HG02943 (cell line): ENCODE measurements around the gene FGD1.
A peak's percentile ranks its signal among the peaks of the same experiment; 100 is the strongest.
"Not testable (repeated sequence)": the region's sequence is repeated elsewhere in the genome, so short reads cannot be mapped to it uniquely, and the experiment has no call there.

Source experiments
- ATAC-seq: cut with Tn5 transposase; IDR thresholded peaks from one replicate; pipeline ENCODE4 v1.9.1; 2021; ENCODE audit warnings: mild to moderate bottlenecking, low read depth, moderate library complexity; ENCODE audit not compliant: unreplicated experiment

The FGD1 gene

DNA sequence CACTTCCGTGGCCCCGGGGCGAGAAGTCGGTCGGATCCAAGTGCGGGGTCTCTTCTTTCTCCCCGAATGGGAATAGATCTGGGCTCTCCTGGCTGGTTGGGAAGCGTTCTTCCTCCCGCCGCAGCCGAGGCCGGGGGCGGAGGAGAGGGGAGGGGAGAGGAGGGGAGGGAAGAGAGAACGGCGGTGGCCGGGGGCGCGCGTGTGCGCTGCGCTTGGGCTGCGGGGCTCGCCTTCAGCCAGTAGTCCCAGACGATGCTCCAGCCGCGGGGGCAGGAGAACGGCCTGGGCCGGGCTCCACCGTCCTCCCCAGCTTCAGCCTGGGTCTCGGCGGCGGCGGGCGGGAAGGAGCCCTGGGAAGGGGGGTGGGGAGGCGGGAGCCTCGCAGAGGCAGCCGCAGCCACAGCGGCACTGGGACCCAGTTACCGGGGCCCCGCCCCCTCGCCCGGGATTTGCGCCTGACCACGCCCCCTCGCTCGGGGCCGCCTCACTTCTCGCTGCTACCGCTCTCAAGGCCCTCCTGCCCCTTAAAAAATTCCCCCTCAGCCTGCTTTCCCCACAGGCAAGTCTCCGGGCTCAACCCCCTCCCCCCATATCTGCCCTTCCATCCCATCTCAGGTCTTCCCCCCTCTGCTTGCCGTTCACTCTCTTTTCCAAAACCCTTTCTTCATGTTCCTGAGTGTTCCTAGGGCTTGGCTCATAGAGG, at the start of gene FGD1:
Gene FGD1, minus strand, starts transcription at position 421 of the 703 bp plus-strand sequence. CDS start 802 bp downstream, outside the sequence.
- ATAC-seq: no peak

DNA sequence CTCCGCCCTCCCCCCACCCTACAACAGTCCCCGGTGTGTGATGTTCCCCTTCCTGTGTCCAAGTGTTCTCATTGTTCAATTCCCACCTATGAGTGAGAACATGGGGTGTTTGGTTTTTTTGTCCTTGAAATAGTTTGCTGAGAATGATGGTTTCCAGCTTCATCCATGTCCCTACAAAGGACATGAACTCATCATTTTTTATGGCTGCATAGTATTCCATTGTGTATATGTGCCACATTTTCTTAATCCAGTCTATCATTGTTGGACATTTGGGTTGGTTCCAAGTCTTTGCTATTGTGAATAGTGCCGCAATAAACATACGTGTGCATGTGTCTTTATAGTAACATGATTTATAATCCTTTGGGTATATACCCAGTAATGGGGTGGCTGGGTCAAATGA, 46.2 kb upstream of the FGD1 start:
- ATAC-seq: not testable (repeated sequence)

DNA sequence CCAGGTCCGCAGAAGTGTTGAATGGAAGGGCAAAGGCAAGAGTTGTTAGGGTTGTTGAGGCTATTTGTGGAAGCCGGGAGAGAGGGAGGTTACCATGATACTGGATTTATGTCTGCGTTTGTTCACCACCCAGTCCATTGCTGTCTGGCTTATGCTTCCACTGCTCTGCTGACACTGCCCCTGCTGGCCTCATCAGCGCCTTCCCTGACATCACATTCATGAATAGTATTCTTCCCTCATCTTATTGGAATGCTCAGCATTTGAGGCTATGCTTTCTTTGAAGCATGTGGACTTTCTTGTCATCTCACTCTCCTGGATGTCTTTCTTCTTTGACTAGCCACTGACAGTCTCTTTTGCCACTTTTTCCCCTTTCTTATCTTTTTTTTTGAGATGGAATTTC, 44.3 kb upstream of the FGD1 start:
- ATAC-seq: no peak

DNA sequence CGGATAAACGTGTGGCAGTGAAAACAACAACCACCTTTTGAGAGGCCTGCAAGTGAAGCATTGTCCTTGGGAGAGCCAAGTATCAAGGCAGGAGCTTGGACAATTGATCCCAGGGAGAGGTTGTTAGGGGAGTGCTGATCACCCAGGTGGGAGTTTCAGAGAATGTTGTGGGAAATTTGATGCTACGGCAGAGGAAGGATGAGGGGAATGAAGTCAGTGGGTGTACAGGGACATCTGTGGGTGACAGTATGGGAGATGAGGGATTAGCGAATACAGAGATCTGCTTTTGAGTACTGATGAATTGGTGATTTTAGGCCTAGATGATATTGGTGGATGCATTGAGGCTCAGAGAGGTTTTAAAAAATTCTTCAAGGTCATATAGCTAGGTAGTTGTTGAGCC, 38.2 kb upstream of the FGD1 start:
- no peak for ATAC-seq

DNA sequence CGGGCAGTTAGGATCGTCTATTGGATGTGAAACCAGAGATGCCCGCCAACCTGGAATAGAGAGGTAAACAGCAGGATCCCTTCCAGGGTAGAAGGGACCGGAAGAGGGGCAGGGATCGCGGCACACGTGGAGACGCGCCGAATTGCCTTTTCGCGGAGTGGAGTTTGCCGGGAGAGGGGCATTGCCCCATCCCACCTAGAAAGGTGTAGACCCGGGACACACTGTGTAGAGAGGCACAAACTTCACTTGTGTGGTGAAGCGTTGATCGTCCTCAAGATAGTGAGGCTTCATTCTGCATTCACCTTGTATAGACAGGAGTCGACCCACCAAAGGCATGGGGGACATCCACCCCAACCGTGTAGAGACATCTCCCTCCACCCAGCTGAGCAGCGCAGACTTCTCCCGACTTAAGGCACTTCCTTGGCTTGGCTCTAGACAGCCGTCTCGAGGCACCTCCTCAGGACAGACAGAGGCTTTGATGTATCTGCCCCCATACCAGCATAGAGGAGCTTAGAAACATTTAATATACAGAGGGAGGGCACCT, 34.4 kb upstream of the FGD1 start:
- ATAC-seq: peak; percentile 21

DNA sequence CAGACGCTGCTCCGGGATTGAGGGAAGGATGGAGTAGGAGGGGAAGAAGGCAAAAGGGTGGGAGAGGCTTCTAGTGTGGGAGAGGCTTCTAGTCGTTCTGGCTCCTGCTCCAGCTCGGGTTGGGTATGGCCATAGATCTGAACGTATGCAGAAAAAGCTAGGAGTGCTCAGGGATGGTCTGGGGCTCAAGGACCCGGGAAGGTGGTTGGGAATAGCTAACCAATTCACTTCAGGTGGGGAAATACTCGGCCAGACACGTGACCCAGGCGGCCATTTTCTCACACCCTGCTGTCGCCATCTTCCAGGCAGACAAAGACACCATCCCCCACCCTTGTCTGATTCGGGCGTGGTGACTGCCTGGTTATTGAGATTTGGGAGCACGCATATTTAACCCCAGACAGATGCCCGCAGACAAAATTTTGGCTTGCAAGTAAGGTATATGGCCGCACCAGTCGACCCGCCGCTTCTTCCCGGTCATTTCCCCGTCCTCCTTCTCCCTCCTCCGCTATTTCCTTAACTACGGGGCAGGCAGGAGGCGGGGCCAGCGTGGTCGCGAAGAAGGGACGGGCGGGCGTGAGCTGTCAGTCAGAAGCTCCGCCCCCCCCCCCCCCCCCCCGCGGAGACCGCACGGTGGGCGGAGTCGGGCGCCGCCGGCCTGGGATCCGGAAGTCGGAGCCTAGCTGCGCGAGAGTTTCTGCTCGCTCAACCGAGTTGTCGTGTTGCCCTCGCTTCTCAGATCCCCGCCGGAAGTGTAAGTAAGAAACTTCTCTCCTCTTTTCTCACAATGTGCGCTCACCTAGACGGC, 33.7 kb upstream of the FGD1 start, which contains the start of gene GNL3L:
Gene GNL3L, plus strand, starts transcription at position 668 of the 805 bp plus-strand sequence. CDS start 2,348 bp downstream, outside the sequence.
- ATAC-seq: peak; percentile 74

DNA sequence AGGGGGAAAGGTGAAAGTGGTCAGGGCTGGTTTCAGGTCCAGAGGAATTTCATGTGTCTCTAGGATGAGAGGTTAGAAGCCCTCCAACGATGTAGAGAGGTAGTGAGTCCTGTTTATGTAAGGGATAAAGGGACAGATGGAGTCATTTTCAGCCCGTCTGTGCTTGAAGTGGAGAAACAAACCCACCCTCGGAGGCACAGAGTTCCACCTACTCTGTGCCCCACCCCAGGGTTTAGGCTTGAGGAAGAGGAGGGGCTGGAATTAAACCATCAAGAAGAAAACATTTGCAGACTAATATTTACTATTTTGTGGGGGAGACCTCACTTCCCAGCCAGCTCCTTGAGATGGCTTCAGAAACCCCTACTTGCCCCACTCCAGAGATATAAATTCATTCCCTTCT, 33.1 kb upstream of the FGD1 start:
- no peak for ATAC-seq

DNA sequence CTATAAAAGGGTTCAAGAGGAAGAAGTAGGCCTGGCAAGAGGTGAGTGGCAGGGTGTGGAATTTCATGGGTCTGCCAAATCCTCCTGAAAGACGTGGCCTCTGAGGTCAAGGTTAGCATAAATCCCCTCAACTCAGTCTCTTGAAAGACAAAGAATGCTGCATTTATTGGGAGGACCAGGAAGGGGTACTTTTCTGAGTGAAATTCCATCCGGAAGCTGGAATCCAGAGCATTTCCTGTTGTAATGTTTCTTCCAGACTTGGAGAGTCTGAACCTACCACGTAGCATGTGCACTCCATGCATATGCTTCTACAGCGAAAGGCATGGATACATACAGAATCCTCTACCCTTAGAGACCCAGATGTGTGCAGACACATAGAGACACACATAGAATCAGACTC, 13.4 kb upstream of the FGD1 start:
- ATAC-seq: no peak

DNA sequence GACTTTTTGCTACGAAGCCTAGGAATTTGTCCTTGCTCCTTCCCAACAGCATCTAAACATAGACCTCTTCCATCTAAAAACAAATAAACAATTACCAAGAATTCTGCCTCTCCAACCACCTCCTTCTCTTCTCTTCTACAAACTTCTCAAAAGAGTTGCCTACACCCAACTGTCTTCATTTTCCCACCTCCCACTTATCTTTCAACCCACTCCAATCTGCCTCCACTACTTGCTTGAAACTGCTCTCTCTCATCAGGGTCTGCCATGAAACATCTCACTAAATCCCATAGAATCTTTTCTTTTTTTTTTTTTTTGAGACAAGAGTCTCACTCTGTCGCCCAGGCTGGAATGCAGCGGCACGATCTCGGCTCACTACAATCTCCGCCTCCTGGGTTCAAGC, 902 bp upstream of the FGD1 start:
- ATAC-seq: no peak

DNA sequence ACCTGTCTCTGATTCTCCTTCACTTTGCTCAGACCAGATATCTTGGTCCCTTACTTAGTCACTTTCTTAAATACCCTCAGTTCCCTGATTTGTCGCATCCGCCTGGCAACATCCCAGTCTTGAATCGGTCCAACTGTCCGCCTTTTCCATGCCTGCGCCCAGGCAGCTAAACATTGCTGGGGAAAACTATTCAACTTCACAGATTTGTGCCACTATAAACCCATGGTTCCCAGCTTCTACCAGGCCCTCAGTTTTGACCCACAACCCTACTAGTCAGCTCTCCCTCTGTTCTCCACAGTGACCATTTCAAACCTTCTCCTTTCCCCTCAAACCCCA, 451 bp upstream of the FGD1 start:
- ATAC-seq: no peak

DNA sequence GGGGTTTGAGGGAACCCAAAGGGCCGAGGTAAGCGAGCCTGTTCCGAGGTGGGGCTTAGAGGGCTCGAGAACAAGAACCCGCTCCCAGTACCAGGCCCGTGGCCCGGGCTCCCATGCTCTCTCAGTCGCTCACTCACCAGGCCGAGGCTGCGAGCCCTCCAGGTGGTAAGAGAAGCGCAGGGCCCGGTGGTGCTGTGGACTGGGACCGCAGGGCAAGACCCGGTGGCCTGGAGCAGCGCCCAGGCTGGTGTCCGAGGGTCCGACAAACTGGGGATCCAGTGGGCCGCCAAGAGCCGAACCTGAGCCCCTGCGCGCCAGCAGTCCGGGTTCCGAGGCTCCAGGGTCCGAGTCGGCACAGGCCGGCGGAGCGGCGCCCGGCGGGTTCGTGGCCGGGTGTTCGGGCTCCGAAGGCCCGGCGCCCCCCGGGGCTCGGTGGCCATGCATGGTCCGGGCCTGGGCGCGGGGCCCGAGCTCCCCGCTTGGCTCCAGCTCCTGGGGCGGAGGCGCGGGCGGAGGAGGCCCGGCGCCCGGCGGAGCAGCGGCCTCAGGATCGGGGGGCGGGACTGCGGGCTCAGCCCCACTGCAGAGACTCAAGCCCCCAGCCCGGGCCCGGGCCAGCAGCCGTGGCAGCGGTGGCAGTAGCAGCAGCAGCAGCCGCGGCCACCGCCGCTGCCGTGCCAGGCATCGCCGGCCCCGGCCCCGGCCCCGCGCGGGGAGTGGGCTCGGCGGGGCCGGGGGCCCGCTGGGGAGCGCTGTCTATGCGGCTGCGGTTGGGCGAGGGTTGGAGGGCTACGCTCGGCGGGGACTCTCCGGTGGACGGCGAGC, 833 bp downstream of the FGD1 start:
- ATAC-seq: no peak

DNA sequence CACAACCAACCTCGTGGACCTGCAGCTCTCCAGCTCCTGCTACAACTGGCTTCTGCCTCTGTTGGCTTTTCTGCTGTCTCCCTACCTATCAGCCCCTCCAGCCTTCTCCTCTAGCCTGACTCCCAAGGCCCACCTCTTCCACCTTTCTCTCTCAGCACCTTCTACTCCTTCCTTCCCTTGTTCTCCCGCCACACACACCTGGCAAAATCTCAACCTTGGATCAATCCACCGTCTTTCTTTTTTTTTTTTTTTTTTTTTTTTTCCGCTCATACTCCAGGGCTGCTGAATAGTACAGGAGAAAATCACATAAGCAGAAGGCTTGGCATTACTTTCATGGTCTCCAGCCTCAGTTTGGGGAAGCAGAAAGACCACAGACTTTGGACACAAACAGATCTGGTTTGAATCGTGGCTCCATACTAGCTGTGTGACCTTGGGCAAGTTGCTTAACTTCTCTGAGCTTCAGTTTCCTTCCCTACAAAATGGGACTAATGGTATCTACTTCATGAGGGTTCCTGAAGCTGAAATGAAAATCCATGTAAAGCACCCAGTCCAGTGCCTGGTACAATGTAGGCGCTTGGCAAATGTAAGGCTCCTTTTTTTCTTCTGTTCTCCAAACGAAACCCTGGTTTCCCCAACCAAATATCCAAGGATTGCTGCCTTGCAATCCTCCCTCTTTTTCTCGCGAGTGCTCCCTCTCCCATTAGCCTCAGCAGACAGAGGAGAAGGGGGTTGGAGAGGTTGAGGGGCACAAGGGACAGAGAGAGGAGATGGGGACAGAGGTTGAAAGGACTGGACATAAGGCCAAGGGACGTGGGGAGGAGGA, 1.7 kb downstream of the FGD1 start:
- ATAC-seq: no peak

DNA sequence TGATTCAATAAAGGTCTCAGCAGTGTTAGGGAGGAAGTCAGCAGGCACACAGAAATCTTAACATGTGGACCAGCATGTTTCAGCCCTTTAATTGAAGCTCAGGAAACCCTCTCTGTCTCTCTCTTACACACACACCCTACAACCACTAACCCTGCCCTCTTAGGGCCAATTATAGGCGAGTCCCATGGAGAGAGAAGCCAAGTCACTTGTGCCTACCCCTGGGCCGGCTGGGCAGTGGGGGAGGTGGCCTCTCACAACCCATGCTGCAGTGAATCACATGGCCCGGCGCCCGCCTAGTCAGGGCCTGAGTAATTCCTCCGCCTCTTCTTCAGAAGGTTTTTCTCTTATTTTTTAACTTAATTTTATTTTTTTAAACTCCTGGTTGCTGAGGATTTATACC, 3.7 kb downstream of the FGD1 start:
- ATAC-seq: no peak

DNA sequence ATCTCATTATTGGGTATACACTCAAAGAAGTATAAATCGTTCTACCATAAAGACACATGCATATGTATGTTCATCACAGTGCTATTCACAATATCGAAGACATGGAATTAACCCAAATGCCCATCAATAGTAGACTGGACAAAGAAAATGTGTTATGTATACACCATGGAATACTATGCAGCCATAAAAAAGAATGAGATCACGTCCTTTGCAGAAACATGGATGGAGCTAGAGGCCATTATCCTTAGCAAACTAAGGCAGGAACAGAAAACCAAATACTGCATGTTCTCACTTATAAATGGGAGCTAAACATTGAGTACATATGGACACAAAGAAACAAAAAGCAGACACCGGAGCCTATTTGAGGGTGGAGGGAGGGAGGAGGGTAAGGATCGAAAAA, 6.2 kb downstream of the FGD1 start:
- ATAC-seq: not testable (repeated sequence)

DNA sequence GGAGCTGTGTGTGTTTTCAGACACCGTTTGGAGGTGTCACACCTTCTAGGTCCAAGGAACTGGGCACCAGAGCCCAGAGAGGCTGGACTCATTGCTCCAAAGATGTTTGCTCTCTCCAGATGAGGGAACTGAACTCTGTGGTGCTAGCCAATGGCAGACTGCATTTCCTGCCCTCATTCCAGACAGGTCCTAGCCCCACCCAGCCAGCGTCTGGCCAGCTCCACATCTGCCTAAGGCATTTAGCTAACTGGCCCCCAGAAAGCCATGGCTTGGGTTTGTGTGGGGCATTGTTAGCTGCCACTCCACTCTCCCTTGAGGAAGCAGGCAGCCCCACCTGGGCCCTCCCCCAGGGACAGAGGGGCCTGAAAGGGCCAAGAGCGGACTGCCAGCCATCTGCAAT, 11.4 kb downstream of the FGD1 start:
- no peak for ATAC-seq

DNA sequence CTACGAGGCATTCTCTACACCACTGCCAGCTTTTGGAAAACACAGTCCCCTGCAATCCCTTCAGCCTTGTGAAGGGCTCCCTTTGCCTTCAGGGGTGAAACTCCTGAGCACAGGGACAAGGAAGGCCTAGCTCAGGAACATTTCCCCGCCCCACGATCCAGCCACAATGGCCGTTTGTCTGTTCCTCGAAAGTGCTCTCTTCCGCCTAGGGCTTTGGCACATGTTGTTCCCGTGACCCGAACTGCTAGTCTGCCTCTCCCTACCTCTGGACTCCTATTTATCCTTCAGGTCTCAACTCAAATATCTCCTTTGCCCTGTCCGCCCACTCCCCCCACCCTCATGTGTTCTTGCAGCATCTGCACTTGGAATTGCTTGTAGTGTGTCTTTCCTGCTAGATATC, 12.1 kb downstream of the FGD1 start:
- no peak for ATAC-seq

DNA sequence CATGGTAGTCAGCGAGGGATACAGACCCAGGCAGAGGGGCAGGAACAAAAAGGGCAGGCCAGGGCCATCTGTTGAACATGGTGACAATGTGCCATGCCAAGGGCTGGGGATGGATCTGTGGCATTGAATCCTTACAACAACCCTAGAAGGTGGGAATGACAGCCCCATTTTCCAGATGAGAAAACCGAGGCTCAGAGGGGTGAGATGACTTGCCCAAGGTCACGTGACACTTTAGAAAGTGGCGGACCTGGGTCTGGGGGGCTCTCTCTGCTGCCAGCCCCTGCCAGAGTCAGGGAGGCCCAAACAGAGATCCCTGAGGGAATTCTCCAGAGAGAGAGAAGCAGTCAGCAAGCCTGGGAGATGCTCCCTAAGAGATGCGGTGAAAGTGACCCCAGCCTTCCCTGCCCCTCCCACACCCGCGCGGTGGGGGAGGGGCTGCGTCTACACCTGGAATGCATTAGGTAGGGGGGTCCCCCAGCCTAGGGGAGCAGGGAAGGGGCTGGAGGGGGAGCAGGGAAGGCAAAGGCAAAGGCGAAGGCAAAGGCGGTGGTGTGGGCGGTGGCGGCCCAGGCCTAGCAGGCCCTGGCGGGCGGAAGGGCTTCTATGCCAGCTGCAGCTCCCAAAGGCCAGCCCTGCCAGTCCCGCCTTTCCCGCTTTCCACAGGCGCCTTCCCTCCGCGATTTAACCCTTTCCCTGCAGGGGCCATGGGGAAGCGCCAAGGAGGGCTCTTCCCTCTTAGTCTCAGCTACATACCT, 13.0 kb downstream of the FGD1 start:
- no peak for ATAC-seq

DNA sequence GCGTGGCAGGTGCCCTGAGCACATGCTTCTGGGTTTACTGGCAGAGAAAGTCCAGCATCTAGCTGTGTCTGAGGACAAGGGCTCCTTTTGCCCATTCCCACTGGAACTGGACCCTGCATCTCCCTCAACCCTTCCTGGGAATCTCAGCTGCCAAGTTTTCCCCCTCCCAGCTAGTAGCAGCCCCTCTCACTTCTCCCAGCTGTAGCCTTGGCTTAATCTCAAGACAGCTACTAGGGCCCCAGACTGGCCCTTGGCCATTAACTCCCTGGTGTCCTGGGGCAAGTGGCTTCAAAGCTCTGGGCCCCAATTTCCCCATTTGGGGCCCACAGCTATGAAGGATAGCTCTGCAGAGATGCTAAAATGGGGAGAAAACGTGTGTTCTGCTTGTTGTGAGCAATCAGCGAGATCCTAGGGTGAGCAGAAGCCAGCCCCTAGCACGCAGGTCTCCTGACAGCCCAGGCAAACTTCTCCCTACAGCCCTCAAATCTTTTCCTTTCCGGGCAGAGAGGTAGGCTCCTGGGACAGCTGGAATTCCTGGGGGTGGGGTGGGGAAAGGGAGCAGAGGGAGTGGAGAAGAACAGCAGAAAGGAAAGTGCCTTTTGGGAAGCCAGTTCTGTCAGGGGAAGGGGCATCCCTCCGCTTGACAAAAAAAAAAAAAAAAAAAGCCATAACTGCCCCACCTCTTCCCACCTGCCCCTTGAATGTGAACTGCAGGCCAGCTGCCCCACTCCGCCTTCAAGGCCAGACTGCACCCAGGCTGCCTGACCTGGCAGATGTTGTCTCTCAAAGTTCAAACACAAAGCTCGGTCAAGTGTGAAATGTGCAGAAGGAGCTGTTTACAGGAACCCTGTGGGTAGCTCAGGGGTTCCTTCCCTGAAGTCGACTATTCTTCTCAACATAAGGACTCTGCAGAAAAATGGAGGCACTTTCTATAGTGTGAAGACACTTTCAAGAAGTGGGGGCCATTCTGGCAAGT, 16.6 kb downstream of the FGD1 start:
- ATAC-seq: no peak
